KMS-11 (cell line): ENCODE results near the gene CRELD2.

Experiments
- H2AFZ ChIP-seq: fragments of 200-600 bp; sonication (generic); 2 replicates; pipeline ENCODE4 v1.6.1; 2016; ENCODE audit warnings: antibody characterized with exemption, mixed run types, low read depth
- H3K27ac ChIP-seq: fragments of 200-600 bp; sonication (generic); 2 replicates; pipeline ENCODE4 v1.6.1; 2016; ENCODE audit warnings: mild to moderate bottlenecking, mixed run types
- H3K27me3 ChIP-seq: fragments of 200-600 bp; sonication (generic); 2 replicates; pipeline ENCODE4 v1.6.1; 2017; ENCODE audit warnings: mild to moderate bottlenecking, low read depth, mixed run types, moderate library complexity; ENCODE audit not compliant: insufficient read depth
- H3K36me3 ChIP-seq: fragments of 200-600 bp; sonication (generic); 2 replicates; pipeline ENCODE4 v1.6.1; 2017; ENCODE audit warnings: mild to moderate bottlenecking, mixed run types; ENCODE audit not compliant: insufficient read depth
- H3K4me1 ChIP-seq: fragments of 200-600 bp; sonication (generic); 2 replicates; pipeline ENCODE4 v1.6.1; 2016; ENCODE audit warnings: mild to moderate bottlenecking, low read depth, mixed run types; ENCODE audit not compliant: poor library complexity, severe bottlenecking
- H3K4me2 ChIP-seq: fragments of 200-600 bp; sonication (generic); 2 replicates; pipeline ENCODE4 v1.7.0; 2016; ENCODE audit warnings: mild to moderate bottlenecking, mixed run types
- H3K4me3 ChIP-seq: fragments of 200-600 bp; sonication (generic); IDR thresholded peaks from 2 replicates; pipeline ENCODE4 v1.6.1; 2017; ENCODE audit warnings: low read depth, low read length, mixed read lengths; ENCODE audit not compliant: insufficient read depth
- H3K79me2 ChIP-seq: fragments of 200-600 bp; sonication (generic); 2 replicates; pipeline ENCODE4 v1.6.1; 2016; ENCODE audit warnings: low read depth, mixed run types; ENCODE audit not compliant: insufficient read depth
- H3K9ac ChIP-seq: fragments of 200-600 bp; sonication (generic); 2 replicates; pipeline ENCODE4 v1.6.1; 2016; ENCODE audit warnings: mild to moderate bottlenecking, mixed run types
- H4K20me1 ChIP-seq: fragments of 200-600 bp; sonication (generic); 2 replicates; pipeline ENCODE4 v1.6.1; 2016; ENCODE audit warnings: mild to moderate bottlenecking, mixed run types; ENCODE audit not compliant: insufficient read depth
- TF ChIP-seq, protein P1 (sequence below): fragments of 200-600 bp; sonication (generic); conservative IDR thresholded peaks from 2 replicates; pipeline ENCODE4 v1.6.1; 2017; ENCODE audit warnings: low read depth, mild to moderate bottlenecking, antibody characterized with exemption, low read length, moderate library complexity, mixed read lengths

CRELD2 gene

DNA sequence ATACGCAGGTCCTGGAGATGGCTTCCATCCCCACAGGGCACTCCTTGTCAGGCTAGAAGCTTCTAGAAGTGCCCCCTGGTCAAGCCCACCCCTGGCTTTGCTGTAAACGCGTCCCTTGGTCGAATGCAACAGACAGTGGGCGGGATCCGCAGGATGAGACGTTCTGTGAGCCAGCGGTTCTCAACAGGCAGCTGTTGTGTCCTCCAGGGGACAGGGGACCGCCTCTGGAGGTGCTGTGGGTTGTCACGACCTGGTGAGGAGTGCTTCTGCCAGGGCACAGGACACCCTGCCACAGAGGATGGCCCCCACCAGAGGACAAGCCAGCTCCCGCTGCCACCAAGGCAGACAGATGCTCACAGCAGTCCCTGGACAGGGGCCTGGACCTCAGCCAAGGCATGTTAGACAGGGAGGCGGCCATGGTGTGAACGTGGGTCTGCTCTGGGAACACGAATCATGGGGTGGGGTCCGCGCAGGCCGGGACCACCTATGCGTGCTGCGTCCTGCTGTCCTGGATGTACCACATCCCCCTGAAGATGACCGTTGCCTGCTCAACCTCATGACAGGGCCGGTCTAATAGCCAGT, 11.7 kb downstream of the CRELD2 start:
- Histone ChIP-seq H3K4me3 (no peak overlapping the region), H3K27ac (no peak overlapping the region), H3K36me3 (no peaks in the 10 kb centered on the region), H4K20me1 (no peaks in the 10 kb centered on the region), H2AFZ (peak overlapping the region; percentile 30; the same call in 1 of the 2 replicates), H3K4me2 (no peak overlapping the region), H3K4me1 (peaks cover 31% of the 10 kb centered on the region), H3K27me3 (no peaks in the 10 kb centered on the region), H3K79me2 (no peaks in the 10 kb centered on the region), H3K9ac (no peak overlapping the region)
- TF ChIP-seq, protein P1, sequence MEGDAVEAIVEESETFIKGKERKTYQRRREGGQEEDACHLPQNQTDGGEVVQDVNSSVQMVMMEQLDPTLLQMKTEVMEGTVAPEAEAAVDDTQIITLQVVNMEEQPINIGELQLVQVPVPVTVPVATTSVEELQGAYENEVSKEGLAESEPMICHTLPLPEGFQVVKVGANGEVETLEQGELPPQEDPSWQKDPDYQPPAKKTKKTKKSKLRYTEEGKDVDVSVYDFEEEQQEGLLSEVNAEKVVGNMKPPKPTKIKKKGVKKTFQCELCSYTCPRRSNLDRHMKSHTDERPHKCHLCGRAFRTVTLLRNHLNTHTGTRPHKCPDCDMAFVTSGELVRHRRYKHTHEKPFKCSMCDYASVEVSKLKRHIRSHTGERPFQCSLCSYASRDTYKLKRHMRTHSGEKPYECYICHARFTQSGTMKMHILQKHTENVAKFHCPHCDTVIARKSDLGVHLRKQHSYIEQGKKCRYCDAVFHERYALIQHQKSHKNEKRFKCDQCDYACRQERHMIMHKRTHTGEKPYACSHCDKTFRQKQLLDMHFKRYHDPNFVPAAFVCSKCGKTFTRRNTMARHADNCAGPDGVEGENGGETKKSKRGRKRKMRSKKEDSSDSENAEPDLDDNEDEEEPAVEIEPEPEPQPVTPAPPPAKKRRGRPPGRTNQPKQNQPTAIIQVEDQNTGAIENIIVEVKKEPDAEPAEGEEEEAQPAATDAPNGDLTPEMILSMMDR: no peak

DNA sequence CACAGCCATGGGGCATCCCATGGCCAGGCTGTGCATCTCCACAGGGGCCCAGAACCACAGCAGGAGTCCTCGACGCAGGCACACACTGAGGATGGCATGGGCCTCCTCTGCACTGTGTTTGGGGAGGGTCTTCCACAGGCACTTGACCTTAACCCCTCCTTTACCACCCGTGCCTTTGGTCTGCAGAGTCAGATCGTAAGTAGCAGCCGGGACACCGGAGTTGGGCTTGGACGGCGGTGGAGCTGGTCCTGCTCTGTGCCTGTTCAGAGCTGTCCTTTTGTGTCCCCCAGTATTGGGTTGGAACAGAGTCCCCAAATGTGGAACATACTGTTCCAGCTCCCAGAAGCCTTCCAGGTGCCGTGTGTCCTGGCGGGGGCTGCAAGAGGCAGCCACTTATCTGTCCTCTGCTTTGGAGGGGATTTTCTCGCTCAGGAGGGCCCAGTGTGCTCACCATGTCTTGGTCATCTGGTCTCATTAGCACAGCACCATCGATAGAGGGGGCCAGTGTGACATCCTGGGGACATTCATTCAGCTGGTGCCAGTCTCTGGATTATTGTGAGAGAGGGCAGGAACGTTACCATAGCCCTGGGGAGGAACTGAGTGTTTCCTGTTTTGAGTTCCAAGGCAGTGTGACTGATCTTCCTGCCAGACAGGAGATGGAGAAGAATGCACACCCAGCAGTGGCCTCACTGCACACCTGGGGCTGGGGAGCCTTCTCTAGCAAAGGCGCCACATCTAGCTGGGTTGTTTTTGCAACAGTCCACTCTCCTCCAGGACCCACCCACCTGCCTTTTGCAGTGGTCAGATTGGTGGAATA, 12.4 kb downstream of the CRELD2 start:
- TF ChIP-seq, protein P1: peak; percentile 50
- Histone ChIP-seq H3K4me2 (no peak overlapping the region), H3K27me3 (no peaks in the 10 kb centered on the region)

DNA sequence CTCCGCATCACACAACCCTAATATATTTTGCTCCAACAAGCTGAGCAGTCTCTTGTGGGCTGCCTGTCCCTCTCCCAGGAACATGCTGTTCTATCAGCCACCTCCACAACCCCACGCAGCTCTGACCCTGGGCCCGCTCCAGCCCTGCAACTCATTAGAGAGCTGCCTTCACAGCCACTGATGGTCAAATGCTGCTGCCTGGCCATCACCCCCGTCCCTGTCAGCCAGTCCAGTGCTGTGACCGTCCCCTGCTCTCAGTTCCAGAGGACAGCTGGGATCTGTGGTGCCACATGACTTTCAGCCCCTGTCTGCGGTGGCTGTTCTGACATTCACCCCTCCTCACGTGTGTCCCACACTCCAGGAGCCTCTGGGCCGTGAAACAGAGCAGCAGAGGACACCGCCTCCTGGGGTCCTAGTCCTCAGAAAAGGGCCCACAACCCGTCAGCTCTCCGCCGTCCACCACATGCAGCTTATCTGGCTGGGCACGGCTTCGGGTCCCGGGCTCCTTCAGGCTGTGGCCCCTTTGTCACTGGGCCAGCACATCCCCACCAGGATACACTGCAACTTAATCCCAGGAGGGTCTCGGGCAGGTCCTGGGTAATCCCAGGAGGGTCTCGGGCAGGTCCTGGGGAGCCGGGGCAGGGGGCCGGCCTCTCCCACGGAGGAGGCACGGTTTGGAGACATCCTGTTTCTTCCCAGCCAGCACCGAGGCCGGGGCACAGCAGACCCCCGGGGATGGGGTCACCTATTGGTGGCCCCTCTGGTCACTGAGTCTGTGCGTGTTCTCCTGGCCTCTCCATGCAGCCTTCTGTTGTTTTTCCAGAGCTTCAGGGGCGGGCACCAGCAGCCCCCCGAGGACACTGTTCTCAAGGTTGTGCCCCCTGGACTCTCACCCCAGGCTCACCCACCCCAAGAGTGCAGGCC, 15.1 kb downstream of the CRELD2 start:
- H3K4me2 ChIP-seq: peak overlapping the region; percentile 68
- no peak overlapping the region for H2AFZ ChIP-seq
- H3K27ac ChIP-seq: no peak overlapping the region; the same call in 1 of the 2 replicates
- H4K20me1 ChIP-seq: no peaks in the 10 kb centered on the region
- TF ChIP-seq, protein P1: no peak
- H3K79me2 ChIP-seq: no peaks in the 10 kb centered on the region
- peak overlapping the region; percentile 59; the same call in 1 of the 2 replicates for H3K9ac ChIP-seq
- no peaks in the 10 kb centered on the region for H3K27me3 ChIP-seq
- H3K4me3 ChIP-seq: no peak overlapping the region
- H3K36me3 ChIP-seq: no peaks in the 10 kb centered on the region
- H3K4me1 ChIP-seq: peaks cover 38% of the 10 kb centered on the region

More for the DNA sequence above, 12.4 kb downstream of the CRELD2 start:
- Histone ChIP-seq H2AFZ (no peak overlapping the region), H3K36me3 (no peaks in the 10 kb centered on the region), H3K4me3 (no peak overlapping the region), H4K20me1 (no peaks in the 10 kb centered on the region), H3K9ac (no peak overlapping the region), H3K4me1 (peaks cover 31% of the 10 kb centered on the region), H3K27ac (no peak overlapping the region), H3K79me2 (no peaks in the 10 kb centered on the region)

DNA sequence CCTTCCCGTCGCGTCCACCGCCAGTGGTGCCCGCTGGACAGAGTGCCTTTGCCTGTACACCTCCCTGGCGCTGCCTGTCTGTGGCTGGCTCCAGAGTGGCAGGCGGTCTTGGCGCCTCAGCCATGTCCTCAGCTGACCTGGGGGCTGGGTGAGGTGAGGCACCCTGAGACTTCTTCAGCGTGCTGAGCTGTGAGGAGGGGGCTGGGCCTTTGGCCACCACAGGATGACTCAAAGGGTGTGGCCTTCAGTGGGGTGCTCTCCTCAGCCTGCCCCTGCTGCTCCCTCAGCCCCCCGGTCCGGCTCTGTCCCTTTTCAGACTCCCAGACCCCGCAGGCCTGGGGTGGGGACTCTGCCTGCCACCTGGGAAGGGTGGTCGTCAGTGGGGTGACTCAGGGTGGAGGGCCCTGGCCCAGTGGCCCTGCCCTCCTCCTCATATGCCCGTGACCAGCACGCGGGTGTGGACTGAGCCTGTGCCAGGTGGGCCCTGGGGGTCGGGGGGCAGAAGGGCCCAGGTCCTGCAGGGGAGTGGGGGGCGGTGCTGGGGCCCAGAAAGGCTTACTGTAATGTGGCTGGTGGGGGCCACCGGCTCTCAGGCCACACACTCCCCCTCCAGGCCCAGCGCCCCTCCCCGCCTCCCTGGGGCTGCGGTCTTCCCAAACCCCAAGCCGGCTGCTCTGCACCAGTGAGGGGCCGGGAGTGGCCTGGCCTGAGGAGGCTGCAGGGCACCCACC, 15.9 kb downstream of the CRELD2 start:
- TF ChIP-seq, protein P1: no peak
- Histone ChIP-seq H3K4me1 (peaks cover 38% of the 10 kb centered on the region), H3K4me2 (peak overlapping the region; percentile 68), H3K79me2 (no peaks in the 10 kb centered on the region), H3K4me3 (no peak overlapping the region), H3K27ac (peak overlapping the region; percentile 55), H2AFZ (no peak overlapping the region), H3K36me3 (no peaks in the 10 kb centered on the region), H3K9ac (peak overlapping the region; percentile 59), H3K27me3 (no peaks in the 10 kb centered on the region), H4K20me1 (no peaks in the 10 kb centered on the region)
